NB4 (cell line): ENCODE measurements around the gene SPTBN4.

Source experiments
- DNase-seq: peaks from one replicate; pipeline ENCODE4 v3.0.0; 2010; ENCODE audit warnings: low read depth
- H3K4me3 ChIP-seq: one replicate; pipeline ENCODE4 v1.5.1; 2011; ENCODE audit warnings: mild to moderate bottlenecking, low read depth, low read length, moderate library complexity
- MYC ChIP-seq: IDR thresholded peaks from 2 replicates; pipeline ENCODE4 v1.6.1; 2011; ENCODE audit warnings: low read depth, low read length
- POLR2A ChIP-seq: IDR thresholded peaks from 2 replicates; pipeline ENCODE4 v1.6.1; 2011; ENCODE audit warnings: mild to moderate bottlenecking; ENCODE audit not compliant: insufficient read length; ENCODE audit errors: extremely low read depth
- TF ChIP-seq, protein P1 (sequence below): IDR thresholded peaks from 2 replicates; pipeline ENCODE4 v1.6.1; 2011; ENCODE audit warnings: low read depth, low read length
- TF ChIP-seq, protein P2 (sequence below): IDR thresholded peaks from one replicate; pipeline ENCODE4 v1.5.1; 2012; ENCODE audit warnings: low read depth, low read length

Gene SPTBN4

DNA sequence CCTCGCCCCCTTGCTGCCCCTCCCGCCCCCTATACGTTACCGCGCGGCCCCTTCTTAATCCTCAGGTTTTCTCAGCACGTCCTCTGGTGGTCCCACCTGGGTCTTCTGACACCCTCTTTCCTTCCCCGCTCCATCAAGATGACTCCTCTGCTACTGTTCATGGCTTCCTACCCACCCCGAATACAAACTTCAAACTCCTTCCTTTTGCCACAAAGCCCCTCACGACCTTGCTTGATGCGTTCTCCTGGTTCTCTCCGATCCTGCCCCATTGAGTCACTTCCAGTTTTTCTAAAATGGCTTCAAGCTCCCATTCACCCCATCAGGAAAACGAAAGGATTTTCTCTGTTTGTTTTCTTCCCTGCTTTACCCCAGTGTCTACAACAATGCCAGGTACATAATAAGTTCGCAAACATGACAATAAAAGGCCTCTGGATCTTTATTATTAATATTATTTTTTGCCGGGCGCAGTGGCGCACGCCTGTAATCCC lies 21.9 kb upstream of the SPTBN4 start:
- DNase-seq, result no peak
- peak overlapping the region; percentile 57 for H3K4me3 ChIP-seq
- TF ChIP-seq, protein P1, sequence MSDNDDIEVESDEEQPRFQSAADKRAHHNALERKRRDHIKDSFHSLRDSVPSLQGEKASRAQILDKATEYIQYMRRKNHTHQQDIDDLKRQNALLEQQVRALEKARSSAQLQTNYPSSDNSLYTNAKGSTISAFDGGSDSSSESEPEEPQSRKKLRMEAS, result no peak
- peak; percentile 43; the same call in 1 of the 2 replicates for TF ChIP-seq MYC
- TF ChIP-seq, protein P2, sequence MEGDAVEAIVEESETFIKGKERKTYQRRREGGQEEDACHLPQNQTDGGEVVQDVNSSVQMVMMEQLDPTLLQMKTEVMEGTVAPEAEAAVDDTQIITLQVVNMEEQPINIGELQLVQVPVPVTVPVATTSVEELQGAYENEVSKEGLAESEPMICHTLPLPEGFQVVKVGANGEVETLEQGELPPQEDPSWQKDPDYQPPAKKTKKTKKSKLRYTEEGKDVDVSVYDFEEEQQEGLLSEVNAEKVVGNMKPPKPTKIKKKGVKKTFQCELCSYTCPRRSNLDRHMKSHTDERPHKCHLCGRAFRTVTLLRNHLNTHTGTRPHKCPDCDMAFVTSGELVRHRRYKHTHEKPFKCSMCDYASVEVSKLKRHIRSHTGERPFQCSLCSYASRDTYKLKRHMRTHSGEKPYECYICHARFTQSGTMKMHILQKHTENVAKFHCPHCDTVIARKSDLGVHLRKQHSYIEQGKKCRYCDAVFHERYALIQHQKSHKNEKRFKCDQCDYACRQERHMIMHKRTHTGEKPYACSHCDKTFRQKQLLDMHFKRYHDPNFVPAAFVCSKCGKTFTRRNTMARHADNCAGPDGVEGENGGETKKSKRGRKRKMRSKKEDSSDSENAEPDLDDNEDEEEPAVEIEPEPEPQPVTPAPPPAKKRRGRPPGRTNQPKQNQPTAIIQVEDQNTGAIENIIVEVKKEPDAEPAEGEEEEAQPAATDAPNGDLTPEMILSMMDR, result peak; percentile 4

- H3K4me3 ChIP-seq, result no peak overlapping the region
- no peak for TF ChIP-seq POLR2A
- DNase-seq, result no peak
Measured at GRCh38 chr19:40445780-40446262, 21.0 kb upstream of the SPTBN4 start.

- TF ChIP-seq MYC, result no peak
- TF ChIP-seq, protein P1, result no peak
- no peak for TF ChIP-seq POLR2A
- TF ChIP-seq, protein P2, result no peak
- DNase-seq, result no peak
- no peak overlapping the region for H3K4me3 ChIP-seq
Measured at GRCh38 chr19:40446263-40446784, 20.5 kb upstream of the SPTBN4 start.

GRCh38 chr19:40449506-40449905 lies 17.3 kb upstream of the SPTBN4 start:
- H3K4me3 ChIP-seq, result no peak overlapping the region
- no peak for DNase-seq
- TF ChIP-seq, protein P2, result no peak
- TF ChIP-seq POLR2A (no peak), MYC (no peak)
- TF ChIP-seq, protein P1, result no peak

DNA sequence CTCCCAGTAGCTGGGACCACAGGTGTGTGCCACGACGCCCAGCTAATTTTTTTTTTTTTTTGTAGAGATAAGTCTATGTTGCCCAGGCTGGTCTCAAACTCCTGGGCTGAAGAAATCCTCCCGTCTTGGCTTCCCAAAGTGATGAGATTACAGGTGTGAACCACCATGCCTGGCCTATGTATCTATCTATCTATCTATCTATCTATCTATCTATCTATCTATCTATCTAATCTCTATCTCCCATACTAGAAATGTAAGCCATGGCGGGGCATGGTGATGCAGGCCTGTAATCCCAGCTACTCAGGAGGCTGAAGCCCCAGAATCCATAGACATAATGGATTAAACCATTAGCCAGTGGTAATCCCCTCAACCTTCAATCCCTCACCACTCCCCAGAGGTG lies 16.1 kb upstream of the SPTBN4 start:
- no peak overlapping the region for H3K4me3 ChIP-seq
- DNase-seq, result no peak
- no peak for TF ChIP-seq POLR2A
- TF ChIP-seq MYC, result no peak
- TF ChIP-seq, protein P1, result no peak
- TF ChIP-seq, protein P2, result no peak

DNA sequence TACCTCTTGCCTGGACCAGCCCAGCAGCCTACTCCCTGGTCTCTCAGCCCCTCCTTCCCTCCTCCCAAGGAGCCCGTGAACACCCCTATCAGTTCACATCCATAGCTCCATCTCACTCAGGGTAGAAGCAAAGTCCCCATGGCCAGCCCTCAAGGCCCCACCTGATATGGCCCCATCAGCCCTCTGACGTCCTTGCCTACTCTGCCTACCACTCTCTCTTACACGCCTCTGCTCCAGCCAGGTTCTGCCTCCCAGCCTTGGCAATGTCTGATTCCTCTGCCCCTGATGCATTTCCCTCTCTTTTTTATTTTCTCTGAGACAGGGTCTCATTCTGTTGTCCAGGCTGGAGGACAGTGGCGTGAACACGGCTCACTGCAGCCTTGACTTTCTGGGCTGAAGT lies 14.8 kb upstream of the SPTBN4 start:
- no peak for DNase-seq
- TF ChIP-seq, protein P2, result no peak
- H3K4me3 ChIP-seq, result no peak overlapping the region
